Left lung (tissue), 10 donors: ENCODE results near the gene PPM1G. TPM values are rescaled to one million over a fixed set of nuclear protein-coding genes. Genes with fewer than 3 reads are reported as not detected.
"Not testable (repeated sequence)": the region's sequence is repeated elsewhere in the genome, so short reads cannot be mapped to it uniquely, and the experiment has no call there.

ENCODE experiments used
- ATAC-seq: fragments of 200-7000 bp; cut with Tn5 transposase; one replicate; pipeline ENCODE4 v1.9.1; 2020; ENCODE audit warnings: moderate library complexity
- DNase-seq, 4 donors: peaks; one replicate each; pipeline ENCODE4 v3.0.0-alpha.2; 2013 to 2020
- H3K27ac ChIP-seq, 2 donors: fragments of 200-600 bp; sonication (generic) in 1 of 2; one replicate each; pipeline versions ENCODE4 v1.5.0 to v1.8.0; 2020 to 2021
- H3K27me3 ChIP-seq, 2 donors: fragments of 200-600 bp; sonication (generic) in 1 of 2; one replicate each; pipeline versions ENCODE4 v1.5.0 to v1.8.0; 2020 to 2021
- H3K36me3 ChIP-seq, 2 donors: fragments of 200-600 bp; sonication (generic) in 1 of 2; one replicate each; pipeline versions ENCODE4 v1.5.0 to v1.8.0; 2020 to 2021
- H3K4me1 ChIP-seq, 2 donors: fragments of 200-600 bp; one replicate each; pipeline ENCODE4 v1.8.0; 2021
- H3K4me3 ChIP-seq, 2 donors: fragments of 200-600 bp; sonication (generic) in 1 of 2; one replicate each; pipeline versions ENCODE4 v1.5.0 to v1.8.0; 2020 to 2021; ENCODE audit warnings: mild to moderate bottlenecking in 1 of 2
- H3K9me3 ChIP-seq, 2 donors: fragments of 200-600 bp; sonication (generic) in 1 of 2; one replicate each; pipeline versions ENCODE4 v1.5.0 to v1.8.0; 2020 to 2021
- intact Hi-C, 2 donors: fragments of 100-400 bp; cut with DNase I; formaldehyde crosslinking; loops; one replicate each; pipeline versions ENCODE4 v1.11.2 to v1.14.2; 2022
- polyA plus RNA-seq, 6 donors: library from polyadenylated mRNA; unstranded; fragments of 120-200 nt; gene quantifications; one replicate each; pipeline ENCODE4 v1.2.1, GENCODE V29; 2013; ENCODE audit not compliant: insufficient read length in 6 of 6
- total RNA-seq, 2 donors: library from RNA; stranded (reverse); fragmentation: NEBNext Ultra II Directional; extraction: Animal tissue kit (Norgen Biotek cat#: 25700); gene quantifications; one replicate each; pipeline ENCODE4 v1.2.1, GENCODE V29; 2021
- TF ChIP-seq, protein P1 (sequence below), 2 donors: fragments of 200-600 bp; sonication (generic) in 1 of 2; IDR thresholded peaks; one replicate each; pipeline versions ENCODE4 v1.5.0 to v1.8.0; 2021; ENCODE audit warnings: antibody characterized with exemption in 2 of 2
- donor health status: DM: no; HTN: yes; CAD: no.
- donor health status: DM: no; HTN: no; CAD: no.

PPM1G gene
- total and polyA plus RNA-seq, 8 donors: 55.5 to 88.0 (median 77.1) TPM

DNA sequence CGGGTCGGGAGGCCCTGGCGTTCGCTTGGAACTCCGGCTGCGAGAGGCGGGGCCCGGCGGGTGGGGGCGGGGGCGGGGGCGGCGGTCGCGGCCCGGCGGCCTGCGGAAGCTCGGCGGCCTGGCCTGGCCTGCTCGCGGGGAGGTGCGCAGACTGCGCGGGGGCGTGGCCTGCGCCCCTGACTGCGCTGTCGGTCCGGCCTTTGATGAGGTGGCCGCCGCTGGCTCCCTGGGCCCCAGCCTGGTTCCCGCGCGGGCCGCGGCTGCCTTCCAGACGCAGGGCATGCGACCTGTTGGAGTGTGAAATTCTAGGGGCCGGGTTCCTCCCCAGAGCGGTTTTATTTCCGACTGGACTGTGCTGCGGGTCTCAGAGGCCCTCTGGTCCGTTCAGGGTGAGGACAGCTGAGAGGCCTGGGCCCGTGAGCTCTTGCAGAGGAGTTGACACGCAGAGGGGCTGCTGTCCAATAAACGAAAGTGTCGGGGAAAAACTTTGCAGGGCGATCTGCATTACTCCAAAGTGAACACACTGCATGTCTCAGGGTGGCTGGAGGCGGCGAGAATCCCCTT, 19.7 kb upstream of the PPM1G start:
- H3K4me1 ChIP-seq: peaks cover 6 to 35% of the 10 kb centered on the region in 2 donors
- H3K4me3 ChIP-seq: peak overlapping the region; percentile 98 to 100
- TF ChIP-seq, protein P1, sequence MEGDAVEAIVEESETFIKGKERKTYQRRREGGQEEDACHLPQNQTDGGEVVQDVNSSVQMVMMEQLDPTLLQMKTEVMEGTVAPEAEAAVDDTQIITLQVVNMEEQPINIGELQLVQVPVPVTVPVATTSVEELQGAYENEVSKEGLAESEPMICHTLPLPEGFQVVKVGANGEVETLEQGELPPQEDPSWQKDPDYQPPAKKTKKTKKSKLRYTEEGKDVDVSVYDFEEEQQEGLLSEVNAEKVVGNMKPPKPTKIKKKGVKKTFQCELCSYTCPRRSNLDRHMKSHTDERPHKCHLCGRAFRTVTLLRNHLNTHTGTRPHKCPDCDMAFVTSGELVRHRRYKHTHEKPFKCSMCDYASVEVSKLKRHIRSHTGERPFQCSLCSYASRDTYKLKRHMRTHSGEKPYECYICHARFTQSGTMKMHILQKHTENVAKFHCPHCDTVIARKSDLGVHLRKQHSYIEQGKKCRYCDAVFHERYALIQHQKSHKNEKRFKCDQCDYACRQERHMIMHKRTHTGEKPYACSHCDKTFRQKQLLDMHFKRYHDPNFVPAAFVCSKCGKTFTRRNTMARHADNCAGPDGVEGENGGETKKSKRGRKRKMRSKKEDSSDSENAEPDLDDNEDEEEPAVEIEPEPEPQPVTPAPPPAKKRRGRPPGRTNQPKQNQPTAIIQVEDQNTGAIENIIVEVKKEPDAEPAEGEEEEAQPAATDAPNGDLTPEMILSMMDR (IDR thresholded peaks at IDR 0.05): no peak
- peak overlapping the region; percentile 99 for H3K27ac ChIP-seq
- intact Hi-C loops: no loop called here
- ATAC-seq (peak; percentile 90), DNase-seq (peak; percentile 72 to 98 (median 89))
- H3K27me3 ChIP-seq: no peaks in the 10 kb centered on the region
- H3K36me3 ChIP-seq: peaks cover 0 to 11% of the 10 kb centered on the region in 2 donors
- H3K9me3 ChIP-seq: no peaks in the 10 kb centered on the region

DNA sequence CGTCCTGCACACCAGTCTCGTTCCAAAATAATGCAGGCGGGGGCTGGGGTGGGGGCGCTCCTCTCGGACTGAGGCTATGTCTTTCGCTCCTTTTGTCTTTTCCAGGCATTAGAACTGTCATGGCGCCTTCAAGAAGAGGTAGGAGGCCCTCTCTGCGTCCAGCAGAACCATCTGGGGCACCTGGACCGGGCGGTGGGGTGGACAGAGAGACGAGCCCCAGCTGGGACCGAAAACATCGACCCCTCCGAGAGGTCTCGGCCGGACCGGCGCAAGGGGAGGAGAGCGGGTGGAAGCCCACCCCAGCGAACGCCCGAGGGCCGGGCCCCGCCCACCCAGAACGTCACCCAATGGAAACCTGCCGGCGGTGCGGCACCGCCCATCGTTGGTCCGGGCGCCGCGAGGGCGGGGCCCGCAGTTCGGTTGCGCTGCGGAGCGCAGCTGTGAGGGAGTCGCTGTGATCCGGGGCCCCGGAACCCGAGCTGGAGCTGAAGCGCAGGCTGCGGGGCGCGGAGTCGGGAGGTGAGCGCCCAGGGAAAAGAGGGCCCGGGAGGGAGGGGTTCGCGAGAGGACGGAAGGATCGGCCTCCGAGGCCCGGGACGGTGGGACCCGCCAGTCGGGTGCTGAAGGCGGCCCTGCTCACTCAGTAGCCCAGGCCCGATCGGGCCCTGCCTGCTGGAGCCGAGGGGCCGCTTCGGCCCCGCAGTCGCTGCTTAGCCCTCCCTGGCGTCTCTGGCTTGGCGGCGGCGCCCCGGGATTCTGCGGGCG, 19.0 kb upstream of the PPM1G start, which contains the start of gene NRBP1:
Gene NRBP1 (plus strand): TSS at position 419 of the 765 bp plus-strand sequence. CDS start 4,643 bp downstream, outside the sequence.
- Histone ChIP-seq H3K4me1 (peaks cover 6 to 35% of the 10 kb centered on the region in 2 donors), H3K4me3 (peak within 1 kb of the TSS; percentile 98 to 100), H3K9me3 (no peaks in the 10 kb centered on the region), H3K36me3 (peaks cover 0 to 4% of the 10 kb centered on the region in 2 donors), H3K27me3 (no peaks in the 10 kb centered on the region), H3K27ac (peak within 1 kb of the TSS; percentile 99)
- DNase-seq (peak; percentile 93 to 98 (median 96)), ATAC-seq (peak; percentile 96)
- intact Hi-C loops: no loop called here
- TF ChIP-seq, protein P1 (IDR thresholded peaks at IDR 0.05): no peak

DNA sequence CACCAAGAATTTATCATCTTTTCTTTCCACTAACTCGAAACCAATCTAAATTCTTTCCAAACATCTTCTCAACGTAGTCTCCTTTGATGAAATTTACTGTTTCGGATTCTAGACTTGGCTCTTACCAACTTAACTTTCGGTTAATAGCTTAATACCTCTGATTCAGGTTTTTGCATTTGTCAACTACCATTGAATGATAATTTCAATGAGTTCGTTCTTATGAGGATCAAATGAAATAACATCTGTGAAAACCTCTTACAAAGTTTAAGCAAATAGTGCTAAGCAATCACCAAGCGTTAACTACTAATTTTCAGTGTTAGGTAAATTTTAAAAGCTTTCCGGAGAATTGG, 18.4 kb upstream of the PPM1G start:
- H3K4me1 ChIP-seq: peaks cover 6 to 35% of the 10 kb centered on the region in 2 donors
- TF ChIP-seq, protein P1 (IDR thresholded peaks at IDR 0.05): no peak
- H3K36me3 ChIP-seq: no peaks in the 10 kb centered on the region
- no peak for DNase-seq
- no peak for ATAC-seq
- H3K9me3 ChIP-seq: no peaks in the 10 kb centered on the region
- H3K4me3 ChIP-seq: peak overlapping the region; percentile 98 to 100
- peak overlapping the region; percentile 99 for H3K27ac ChIP-seq
- H3K27me3 ChIP-seq: no peaks in the 10 kb centered on the region
- intact Hi-C loops: no loop called here

DNA sequence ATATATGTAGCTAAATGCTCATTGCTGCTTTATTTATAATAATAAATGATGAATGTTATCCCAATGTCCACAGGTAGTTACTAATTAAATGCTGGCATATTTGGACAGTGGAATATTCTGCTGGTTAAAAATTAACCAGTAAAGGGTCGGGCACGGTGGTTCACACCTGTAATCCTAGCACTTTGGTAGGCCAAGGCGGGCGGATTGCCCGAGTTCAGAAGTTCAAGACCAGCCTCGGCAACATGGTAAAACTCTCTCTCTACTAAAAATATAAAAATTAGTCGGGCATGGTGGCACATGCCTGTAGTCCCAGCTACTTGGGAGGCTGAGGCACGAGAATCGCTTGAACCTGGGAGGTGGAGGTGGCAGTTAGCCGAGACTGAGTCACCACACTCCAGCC, 15.6 kb upstream of the PPM1G start:
- H3K27ac ChIP-seq, H3K9me3 ChIP-seq, intact Hi-C loops, ATAC-seq, H3K36me3 ChIP-seq, DNase-seq, H3K27me3 ChIP-seq, H3K4me3 ChIP-seq: not testable (repeated sequence)
- peaks cover 5 to 17% of the 10 kb centered on the region in 2 donors for H3K4me1 ChIP-seq

DNA sequence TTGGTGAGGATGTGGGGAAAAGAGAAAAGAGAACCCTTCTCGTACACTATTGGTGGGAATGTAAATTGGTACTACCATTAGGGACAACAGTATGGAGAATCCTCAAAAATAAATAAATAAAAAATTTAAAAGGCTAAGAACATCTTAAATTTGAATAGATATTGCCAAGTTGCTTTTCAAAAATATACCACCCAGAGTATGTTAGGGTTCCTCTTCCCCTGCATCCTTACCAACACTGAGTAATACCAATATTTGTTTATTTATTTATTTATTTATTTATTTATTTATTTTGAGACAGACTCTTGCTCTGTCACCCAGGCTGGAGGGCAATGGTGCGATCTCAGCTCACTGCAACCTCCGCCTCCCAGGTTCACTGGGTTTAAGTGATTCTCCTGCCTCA, 13.6 kb upstream of the PPM1G start:
- Histone ChIP-seq H3K27ac (no peak overlapping the region), H3K36me3 (no peaks in the 10 kb centered on the region), H3K4me1 (peaks cover 0 to 7% of the 10 kb centered on the region in 2 donors), H3K4me3 (no peak overlapping the region), H3K9me3 (no peaks in the 10 kb centered on the region), H3K27me3 (no peaks in the 10 kb centered on the region)
- intact Hi-C loops: no loop called here
- TF ChIP-seq, protein P1 (IDR thresholded peaks at IDR 0.05): no peak
- no peak for ATAC-seq
- DNase-seq: no peak
